NCI-H82 (cell line): Measurements from ENCODE around the gene CADM2.
A peak's percentile ranks its signal among the peaks of the same experiment; 100 is the strongest.

Experiments used
- DNase-seq: peaks from one replicate; lab custom pipeline; 2025; lab: John Stamatoyannopoulos, UW

The CADM2 gene

GRCh38 chr3:85321892-85322291, 363.1 kb downstream of the CADM2 start:
- no peak for DNase-seq

GRCh38 chr3:85330071-85330470, 371.3 kb downstream of the CADM2 start:
- no peak for DNase-seq

- no peak for DNase-seq
Observed at GRCh38 chr3:85337895-85338294, 379.1 kb downstream of the CADM2 start.

GRCh38 chr3:85342915-85343314, 384.1 kb downstream of the CADM2 start:
- peak; percentile 38 for DNase-seq

- DNase-seq = no peak
Observed at GRCh38 chr3:85355572-85355971, 396.8 kb downstream of the CADM2 start.

- DNase-seq = peak; percentile 64
Observed at GRCh38 chr3:85360742-85361387, 402.1 kb downstream of the CADM2 start.

- DNase-seq = no peak
Observed at GRCh38 chr3:85364296-85364909, 405.6 kb downstream of the CADM2 start.

- no peak for DNase-seq
Observed at GRCh38 chr3:85370341-85370740, 411.6 kb downstream of the CADM2 start.

- no peak for DNase-seq
Observed at GRCh38 chr3:85376131-85376530, 417.3 kb downstream of the CADM2 start.

GRCh38 chr3:85377115-85377514, 418.3 kb downstream of the CADM2 start:
- DNase-seq = no peak

GRCh38 chr3:85384372-85384771, 425.6 kb downstream of the CADM2 start:
- DNase-seq = no peak

GRCh38 chr3:85387913-85388505, 429.2 kb downstream of the CADM2 start:
- no peak for DNase-seq

GRCh38 chr3:85394424-85394823, 435.6 kb downstream of the CADM2 start:
- DNase-seq = no peak

- DNase-seq = no peak
Observed at GRCh38 chr3:85397434-85397833, 438.6 kb downstream of the CADM2 start.

- no peak for DNase-seq
Observed at GRCh38 chr3:85426121-85426520, 467.3 kb downstream of the CADM2 start.

- no peak for DNase-seq
Observed at GRCh38 chr3:85427467-85427866, 468.7 kb downstream of the CADM2 start.

GRCh38 chr3:85432081-85432480, 473.3 kb downstream of the CADM2 start:
- no peak for DNase-seq

- DNase-seq = no peak
Observed at GRCh38 chr3:85433319-85433718, 474.5 kb downstream of the CADM2 start.

GRCh38 chr3:85455561-85456200, 496.9 kb downstream of the CADM2 start:
- DNase-seq = peak; percentile 20

- no peak for DNase-seq
Observed at GRCh38 chr3:85474241-85474640, 515.5 kb downstream of the CADM2 start.

- no peak for DNase-seq
Observed at GRCh38 chr3:85475346-85475745, 516.6 kb downstream of the CADM2 start.

- DNase-seq = no peak
Observed at GRCh38 chr3:85476891-85477495, 518.2 kb downstream of the CADM2 start.
